CD14-positive monocyte (primary cell): ENCODE results near the gene MALRD1. TPM values are rescaled to one million over a fixed set of nuclear protein-coding genes. Genes with fewer than 3 reads are reported as not detected.

Experiments
- DNase-seq, 3 donors: peaks; one replicate each; pipeline ENCODE4 v3.0.0-alpha.2; 2011 to 2022
- H2AFZ ChIP-seq: 2 replicates; pipeline ENCODE4 v1.6.0; 2012; ENCODE audit warnings: mild to moderate bottlenecking, low read depth, low read length, inconsistent platforms; ENCODE audit not compliant: insufficient read depth, poor library complexity, severe bottlenecking
- H3K27ac ChIP-seq, 2 donors: 1 replicate in 1 of 2; 2 replicates in 1 of 2; pipeline ENCODE4 v1.5.1; 2012 to 2013; ENCODE audit warnings: low read length in 2 of 2, control low read depth in 1 of 2, inconsistent platforms in 1 of 2, low read depth in 1 of 2, mild to moderate bottlenecking in 1 of 2
- H3K27me3 ChIP-seq, 2 donors: one replicate each; pipeline versions ENCODE4 v1.6.0 to v1.6.1; 2011 to 2013; ENCODE audit warnings: low read length in 2 of 2; ENCODE audit not compliant: control insufficient read depth in 2 of 2, insufficient read depth in 2 of 2
- H3K36me3 ChIP-seq, 2 donors: replicated peaks in 1 of 2; 1 replicate in 1 of 2; 2 replicates in 1 of 2; pipeline versions ENCODE4 v1.5.1 to v1.6.1; 2012 to 2013; ENCODE audit warnings: low read length in 2 of 2, control low read depth in 1 of 2, inconsistent platforms in 1 of 2, mild to moderate bottlenecking in 1 of 2; ENCODE audit not compliant: insufficient read depth in 2 of 2, control insufficient read depth in 1 of 2
- H3K4me1 ChIP-seq, 2 donors: 1 replicate in 1 of 2; 2 replicates in 1 of 2; pipeline versions ENCODE4 v1.5.1 to v1.6.1; 2012 to 2013; ENCODE audit warnings: low read length in 2 of 2, control low read depth in 1 of 2, inconsistent platforms in 1 of 2, mild to moderate bottlenecking in 1 of 2, moderate library complexity in 1 of 2; ENCODE audit not compliant: insufficient read depth in 2 of 2, control insufficient read depth in 1 of 2
- H3K4me2 ChIP-seq: replicated peaks from 2 replicates; pipeline ENCODE3; 2012; ENCODE audit warnings: low read length, moderate library complexity, mild to moderate bottlenecking; ENCODE audit not compliant: poor library complexity, severe bottlenecking; ENCODE audit errors: extremely low read depth
- H3K4me3 ChIP-seq, 3 experiments: fragments of 200-600 bp in 1 of 3; sonication (generic) in 1 of 3; replicated peaks in 1 of 3; 1 replicate in 2 of 3; 2 replicates in 1 of 3; pipeline ENCODE4 v1.5.1; 2011 to 2013; ENCODE audit warnings: low read length in 3 of 3, mild to moderate bottlenecking in 3 of 3, control low read depth in 2 of 3, low read depth in 2 of 3, inconsistent platforms in 1 of 3, moderate library complexity in 1 of 3
- H3K79me2 ChIP-seq: 2 replicates; pipeline ENCODE4 v1.6.0; 2012; ENCODE audit warnings: mild to moderate bottlenecking, control low read depth, inconsistent platforms, low read length, moderate library complexity; ENCODE audit not compliant: insufficient read depth
- H3K9ac ChIP-seq: 2 replicates; pipeline ENCODE4 v1.6.0; 2017; ENCODE audit warnings: low read length, mild to moderate bottlenecking; ENCODE audit not compliant: insufficient read depth, poor library complexity, severe bottlenecking
- H3K9me3 ChIP-seq, 2 donors: replicated peaks in 1 of 2; 1 replicate in 1 of 2; 2 replicates in 1 of 2; pipeline versions ENCODE4 v1.5.1 to v1.6.1; 2012 to 2013; ENCODE audit warnings: low read length in 2 of 2, control low read depth in 1 of 2; ENCODE audit not compliant: control insufficient read depth in 1 of 2, insufficient read depth in 1 of 2
- H4K20me1 ChIP-seq: 2 replicates; pipeline ENCODE4 v1.6.0; 2012; ENCODE audit warnings: mild to moderate bottlenecking, low read length, control low read depth, moderate library complexity; ENCODE audit not compliant: insufficient read depth
- H3K27ac Mint-ChIP-seq, 7 donors: one replicate each; pipeline ENCODE4 v1.8.0; 2020; ENCODE audit warnings: mild to moderate bottlenecking in 7 of 7, mixed read lengths in 7 of 7, moderate library complexity in 6 of 7, inconsistent platforms in 2 of 7
- H3K27me3 Mint-ChIP-seq, 3 donors: one replicate each; pipeline ENCODE4 v1.8.0; 2021 to 2022; ENCODE audit warnings: low read depth in 3 of 3, mild to moderate bottlenecking in 3 of 3, mixed read lengths in 3 of 3, moderate library complexity in 3 of 3, inconsistent platforms in 1 of 3
- H3K36me3 Mint-ChIP-seq, 2 donors: one replicate each; pipeline ENCODE4 v1.8.0; 2020; ENCODE audit warnings: mixed read lengths in 2 of 2, inconsistent platforms in 1 of 2, mild to moderate bottlenecking in 1 of 2
- H3K4me1 Mint-ChIP-seq: one replicate; pipeline ENCODE4 v1.8.0; 2020; ENCODE audit warnings: mild to moderate bottlenecking, mixed read lengths
- H3K4me3 Mint-ChIP-seq, 2 donors: one replicate each; pipeline ENCODE4 v1.8.0; 2020; ENCODE audit warnings: mild to moderate bottlenecking in 2 of 2, mixed read lengths in 2 of 2, moderate library complexity in 1 of 2
- H3K9me3 Mint-ChIP-seq, 7 donors: one replicate each; pipeline ENCODE4 v1.8.0; 2020 to 2022; ENCODE audit warnings: mixed read lengths in 7 of 7, mild to moderate bottlenecking in 6 of 7, moderate library complexity in 6 of 7, inconsistent platforms in 2 of 7
- CTCF ChIP-seq: fragments of 200-600 bp; IDR thresholded peaks from one replicate; pipeline ENCODE4 v1.8.0; 2022; ENCODE audit warnings: antibody characterized with exemption, mild to moderate bottlenecking
- WGBS: methylation state at CpG from one replicate; pipeline ENCODE4 v1.1.5; 2013; ENCODE audit warnings: missing lambda C conversion rate; ENCODE audit not compliant: insufficient coverage; 5-methylcytosine and 5-hydroxymethylcytosine counted together
- intact Hi-C, 2 donors: fragments of 100-400 bp; cut with micrococcal nuclease; formaldehyde crosslinking; loops; one replicate each; pipeline versions ENCODE4 v1.15.0 to v1.15.1; 2023
- polyA plus RNA-seq, 3 donors: library from polyadenylated mRNA; depleted of rRNA in 1 of 3; unstranded in 2 of 3; stranded (reverse) in 1 of 3; fragments of 300-500 nt in 2 of 3; fragments of >200 nt in 1 of 3; fragmentation: Illumina TruSeq in 2 of 3; gene quantifications; 1 replicate in 2 of 3; 2 replicates in 1 of 3; pipeline ENCODE4 v1.2.3, GENCODE V29; 2012 to 2021

The MALRD1 gene
- polyA plus RNA-seq, 3 donors, result not detected

- no peak overlapping the region for H2AFZ ChIP-seq
- no peak overlapping the region for H3K9ac ChIP-seq
- no peak overlapping the region for H3K4me3 ChIP-seq
- no peaks in the 10 kb centered on the region for H3K9me3 ChIP-seq
- peaks cover 0 to 2% (median 0%) of the 10 kb centered on the region in 7 donors for H3K9me3 Mint-ChIP-seq
- H3K36me3 ChIP-seq, result no peaks in the 10 kb centered on the region
- H4K20me1 ChIP-seq, result no peaks in the 10 kb centered on the region
- no peaks in the 10 kb centered on the region for H3K4me1 ChIP-seq
- intact Hi-C loops, result no loop called here
- H3K27ac ChIP-seq, result no peak overlapping the region
- H3K27me3 Mint-ChIP-seq, result peaks cover 0 to 4% (median 4%) of the 10 kb centered on the region in 3 donors
- no peak overlapping the region for H3K4me3 Mint-ChIP-seq
- no peaks in the 10 kb centered on the region for H3K4me1 Mint-ChIP-seq
- no peaks in the 10 kb centered on the region for H3K36me3 Mint-ChIP-seq
- DNase-seq, result no peak
- H3K4me2 ChIP-seq, result no peak overlapping the region
- H3K79me2 ChIP-seq, result no peaks in the 10 kb centered on the region
- no peak overlapping the region for H3K27ac Mint-ChIP-seq
- WGBS, result no CpG with 5 or more reads among the region's 1 CpG
- H3K27me3 ChIP-seq, result no peaks in the 10 kb centered on the region
- no peak for TF ChIP-seq CTCF
Observed at GRCh38 chr10:19421674-19422073, 373.1 kb downstream of the MALRD1 start.

- Histone ChIP-seq H4K20me1 (no peaks in the 10 kb centered on the region), H3K36me3 (no peaks in the 10 kb centered on the region), H3K9ac (no peak overlapping the region), H3K79me2 (no peaks in the 10 kb centered on the region), H3K4me2 (no peak overlapping the region), H3K9me3 (no peaks in the 10 kb centered on the region), H3K27ac (no peak overlapping the region), H3K4me3 (no peak overlapping the region), H3K27me3 (no peaks in the 10 kb centered on the region), H3K4me1 (no peaks in the 10 kb centered on the region), H2AFZ (no peak overlapping the region)
- H3K27ac Mint-ChIP-seq, result no peak overlapping the region
- H3K4me1 Mint-ChIP-seq, result no peaks in the 10 kb centered on the region
- no peak for DNase-seq
- H3K9me3 Mint-ChIP-seq, result peaks cover 0 to 2% (median 0%) of the 10 kb centered on the region in 7 donors
- TF ChIP-seq CTCF, result no peak
- H3K36me3 Mint-ChIP-seq, result no peaks in the 10 kb centered on the region
- no peak overlapping the region for H3K4me3 Mint-ChIP-seq
- intact Hi-C loops, result no loop called here
- H3K27me3 Mint-ChIP-seq, result peaks cover 0 to 2% (median 1%) of the 10 kb centered on the region in 3 donors
Observed at GRCh38 chr10:19426034-19426433, 377.4 kb downstream of the MALRD1 start.
